GM23338 (cell line): ENCODE results near the gene CHSY1. TPM values are rescaled to one million over a fixed set of nuclear protein-coding genes. Genes with fewer than 3 reads are reported as not detected.

Experiments used
- ATAC-seq: fragments of 200-7000 bp; cut with Tn5 transposase; 3 replicates; pipeline ENCODE4 v1.9.1; 2020
- DNase-seq: peaks from one replicate; pipeline ENCODE4 v3.0.0-alpha.2; 2015; ENCODE audit warnings: low spot score
- H2AFZ ChIP-seq: fragments of 200-600 bp; sonication (generic); 2 replicates; pipeline ENCODE4 v1.8.0; 2016; ENCODE audit warnings: antibody characterized with exemption, mild to moderate bottlenecking, moderate library complexity
- H3F3A ChIP-seq: fragments of 200-600 bp; sonication (generic); replicated peaks from 2 replicates; pipeline ENCODE4 v1.8.0; 2017; ENCODE audit warnings: antibody characterized with exemption, mixed run types, low read depth
- H3K27ac ChIP-seq: fragments of 200-600 bp; sonication (generic); 2 replicates; pipeline ENCODE4 v1.6.1; 2016; ENCODE audit warnings: low read depth
- H3K27me3 ChIP-seq: fragments of 200-600 bp; sonication (generic); 2 replicates; pipeline ENCODE4 v1.8.0; 2016; ENCODE audit warnings: mild to moderate bottlenecking, mixed run types, moderate library complexity; ENCODE audit not compliant: insufficient read depth
- H3K36me3 ChIP-seq: fragments of 200-600 bp; sonication (generic); 2 replicates; pipeline ENCODE4 v1.8.0; 2016; ENCODE audit warnings: mild to moderate bottlenecking; ENCODE audit not compliant: insufficient read depth
- H3K4me1 ChIP-seq: fragments of 200-600 bp; sonication (generic); 2 replicates; pipeline ENCODE4 v1.8.0; 2016; ENCODE audit warnings: mild to moderate bottlenecking, moderate library complexity; ENCODE audit not compliant: insufficient read depth
- H3K4me2 ChIP-seq: fragments of 200-600 bp; sonication (generic); 2 replicates; pipeline ENCODE4 v1.7.1; 2017; ENCODE audit warnings: mixed run types
- H3K4me3 ChIP-seq: fragments of 200-600 bp; sonication (generic); 2 replicates; pipeline ENCODE4 v1.6.1; 2016; ENCODE audit warnings: mixed run types
- H3K79me2 ChIP-seq: fragments of 200-600 bp; sonication (generic); replicated peaks from 2 replicates; pipeline ENCODE4 v1.8.0; 2017; ENCODE audit warnings: mild to moderate bottlenecking; ENCODE audit not compliant: insufficient read depth
- H3K9me2 ChIP-seq: fragments of 200-600 bp; sonication (generic); 2 replicates; pipeline ENCODE4 v1.8.0; 2017; ENCODE audit not compliant: insufficient read depth
- H4K20me1 ChIP-seq: fragments of 200-600 bp; sonication (generic); replicated peaks from 2 replicates; pipeline ENCODE4 v1.8.0; 2017; ENCODE audit warnings: mild to moderate bottlenecking; ENCODE audit not compliant: insufficient read depth
- H3K27ac Mint-ChIP-seq: 2 replicates; pipeline ENCODE4 v1.8.0; 2020; ENCODE audit warnings: inconsistent platforms, mild to moderate bottlenecking, moderate library complexity, mixed read lengths
- H3K27me3 Mint-ChIP-seq: 3 replicates; pipeline ENCODE4 v1.8.0; 2022; ENCODE audit warnings: low read depth, mild to moderate bottlenecking, moderate library complexity, mixed read lengths, inconsistent platforms; ENCODE audit not compliant: insufficient read depth, poor library complexity
- H3K36me3 Mint-ChIP-seq: 3 replicates; pipeline ENCODE4 v1.8.0; 2021; ENCODE audit warnings: low read depth, mild to moderate bottlenecking, inconsistent platforms, moderate library complexity, mixed read lengths
- H3K4me1 Mint-ChIP-seq: 3 replicates; pipeline ENCODE4 v1.8.0; 2020; ENCODE audit warnings: mild to moderate bottlenecking, inconsistent platforms, mixed read lengths
- H3K4me3 Mint-ChIP-seq: 3 replicates; pipeline ENCODE4 v1.8.0; 2021; ENCODE audit warnings: moderate library complexity, mild to moderate bottlenecking, inconsistent platforms, mixed read lengths
- H3K9me3 Mint-ChIP-seq: 3 replicates; pipeline ENCODE4 v1.8.0; 2020; ENCODE audit warnings: moderate library complexity, mild to moderate bottlenecking, inconsistent platforms, mixed read lengths
- CREB1 ChIP-seq: fragments of 250-450 bp; sonication (Bioruptor Pico); IDR thresholded peaks from 2 replicates; pipeline ENCODE4 v1.5.0; 2020; ENCODE audit warnings: low read depth, mild to moderate bottlenecking, moderate library complexity
- CTCF ChIP-seq, 2 experiments: fragments of 200-600 bp in 1 of 2; sonication (generic) in 1 of 2; conservative IDR thresholded peaks; 2 replicates each; pipeline versions ENCODE4 v1.5.1 to v1.6.1; 2016 to 2017; ENCODE audit warnings: antibody characterized with exemption in 2 of 2, low read depth in 2 of 2, mild to moderate bottlenecking in 2 of 2, moderate library complexity in 1 of 2
- ETS1 ChIP-seq: IDR thresholded peaks from 2 replicates; pipeline ENCODE4 v1.6.1; 2016; ENCODE audit warnings: antibody characterized with exemption
- EZH2 ChIP-seq: fragments of 200-600 bp; sonication (generic); IDR thresholded peaks from one replicate; pipeline ENCODE4 v1.8.0; 2017; ENCODE audit warnings: antibody characterized with exemption, mild to moderate bottlenecking, low read depth; ENCODE audit not compliant: unreplicated experiment
- EZH2phosphoT487 ChIP-seq: fragments of 200-600 bp; sonication (generic); IDR thresholded peaks from one replicate; pipeline ENCODE4 v1.8.1; 2018; ENCODE audit warnings: antibody characterized with exemption; ENCODE audit not compliant: unreplicated experiment
- JUNB ChIP-seq: IDR thresholded peaks from one replicate; pipeline ENCODE4 v1.6.1; 2016; ENCODE audit warnings: antibody characterized with exemption; ENCODE audit not compliant: unreplicated experiment
- NANOG ChIP-seq: IDR thresholded peaks from 2 replicates; pipeline ENCODE4 v1.6.1; 2016; ENCODE audit warnings: antibody characterized with exemption, borderline replicate concordance
- POLR2AphosphoS5 ChIP-seq: IDR thresholded peaks from 2 replicates; pipeline ENCODE4 v1.6.1; 2016; ENCODE audit warnings: antibody characterized with exemption, low read depth
- REST ChIP-seq: IDR thresholded peaks from one replicate; pipeline ENCODE4 v1.6.1; 2018; ENCODE audit warnings: antibody characterized with exemption; ENCODE audit not compliant: unreplicated experiment
- STAT1 ChIP-seq: IDR thresholded peaks from one replicate; pipeline ENCODE4 v1.6.1; 2016; ENCODE audit warnings: antibody characterized with exemption; ENCODE audit not compliant: unreplicated experiment
- ZNF114 ChIP-seq: fragments of 250-450 bp; sonication (Bioruptor Pico); IDR thresholded peaks from 2 replicates; pipeline ENCODE4 v1.5.0; 2020; ENCODE audit warnings: mild to moderate bottlenecking, moderate library complexity
- ZNF331 ChIP-seq: fragments of 250-450 bp; sonication (Bioruptor Pico); IDR thresholded peaks from 2 replicates; pipeline ENCODE4 v1.5.0; 2020; ENCODE audit warnings: low read depth, mild to moderate bottlenecking, moderate library complexity
- ZNF462 ChIP-seq: fragments of 250-450 bp; sonication (Bioruptor Pico); IDR thresholded peaks from 2 replicates; pipeline ENCODE4 v1.5.0; 2020; ENCODE audit warnings: mild to moderate bottlenecking, moderate library complexity
- polyA plus RNA-seq: library from polyadenylated mRNA; unstranded; fragments of >200 nt; fragmentation: Nextera tagmentation; extraction: Ambion mirVana; gene quantifications from 2 replicates; pipeline ENCODE4 v1.2.1, GENCODE V29; 2016
- total RNA-seq: library from RNA; depleted of rRNA; stranded (reverse); fragments of >200 nt; shearing (Covaris generic); gene quantifications from 2 replicates; pipeline ENCODE4 v1.2.3, GENCODE V29; 2014

The CHSY1 gene
- total and polyA plus RNA-seq, 2 experiments from 2014 or later: 9.8 to 47.7 TPM

- TF ChIP-seq ZNF462: no peak
- no peak for TF ChIP-seq POLR2AphosphoS5
- TF ChIP-seq EZH2phosphoT487: no peak
- TF ChIP-seq CTCF (conservative IDR thresholded peaks at IDR 0.05; ENCODE audit: low read depth in 2 of 2): no peak
- TF ChIP-seq ETS1: no peak
- TF ChIP-seq STAT1: no peak
- no peak for TF ChIP-seq ZNF114
- TF ChIP-seq EZH2: no peak
- no peak for TF ChIP-seq JUNB
- TF ChIP-seq NANOG: no peak
- no peak for TF ChIP-seq REST
- TF ChIP-seq ZNF331 (CRISPR knock-in tag): no peak
- TF ChIP-seq CREB1 (CRISPR knock-in tag): no peak
- Mint-ChIP-seq H3K4me3 (no peak overlapping the region), H3K27ac (no peak overlapping the region), H3K36me3 (no peaks in the 10 kb centered on the region), H3K27me3 (peaks cover 2% of the 10 kb centered on the region), H3K4me1 (peaks cover 9% of the 10 kb centered on the region), H3K9me3 (no peaks in the 10 kb centered on the region)
- Histone ChIP-seq H3K27ac (no peak overlapping the region), H3K79me2 (no peaks in the 10 kb centered on the region), H3F3A (no peaks in the 10 kb centered on the region), H4K20me1 (no peaks in the 10 kb centered on the region), H3K27me3 (no peaks in the 10 kb centered on the region), H3K9me2 (0 out of 2 replicates have a peak, but pooled peaks cover 6% of the 10 kb centered on the region), H3K4me1 (no peaks in the 10 kb centered on the region), H2AFZ (no peak overlapping the region), H3K36me3 (no peaks in the 10 kb centered on the region), H3K4me3 (no peak overlapping the region), H3K4me2 (no peak overlapping the region)
- ATAC-seq (no peak), DNase-seq (no peak)
Observed at GRCh38 chr15:101146118-101146702, 105.6 kb downstream of the CHSY1 start.
